HepG2 (cell line): ENCODE data around the gene LANCL1. TPM values are rescaled to one million over a fixed set of nuclear protein-coding genes. Genes with fewer than 3 reads are reported as not detected.

ENCODE experiments used
- ATAC-seq: fragments of 200-7000 bp; cut with Tn5 transposase; 3 replicates; pipeline ENCODE4 v1.9.1; 2020; ENCODE audit warnings: mild to moderate bottlenecking, moderate library complexity
- BruUV-seq: library from RNA; stranded (reverse); fragments of 400-500 nt; replicated peaks from 2 replicates; lab custom pipeline; 2021; lab: Mats Ljungman, UMichigan
- CTCF ChIA-PET: fragments of 300-600 bp; formaldehyde crosslinking; extraction: SDS; loops from one replicate; lab custom pipeline; 2021; ENCODE audit warnings: low total read pairs, inconsistent platforms, low intra/inter-chr PET ratio; lab: Yijun Ruan, JAX
- POLR2A ChIA-PET: fragments of 350-600 bp; sonication (Branson Sonifier 250); formaldehyde crosslinking; loops from one replicate; lab custom pipeline; 2020; ENCODE audit warnings: antibody characterized with exemption, inconsistent platforms; lab: Yijun Ruan, JAX
- DNase-seq: peaks from one replicate; pipeline ENCODE4 v3.0.0-alpha.2; 2015; ENCODE audit warnings: low spot score
- FAIRE-seq: peaks from 3 replicates; lab custom pipeline; 2011; peaks lifted over from hg19 to GRCh38; lab: Jason Lieb, UNC
- H2AFZ ChIP-seq: one replicate; pipeline ENCODE4 v1.6.1; 2011; ENCODE audit warnings: low read length, inconsistent platforms
- H3K27ac ChIP-seq: fragments of 300-600 bp; 3 replicates; pipeline ENCODE4 v1.8.0; 2011; ENCODE audit warnings: mixed run types, mild to moderate bottlenecking, mixed read lengths, low read length, inconsistent platforms; ENCODE audit not compliant: insufficient read depth; ENCODE audit errors: extremely low read length
- H3K27me3 ChIP-seq, 2 experiments: fragments of 200-600 bp in 1 of 2; 2 replicates in 1 of 2; 3 replicates in 1 of 2; pipeline versions ENCODE4 v1.6.0 to v1.8.0; 2011; ENCODE audit warnings: low read length in 2 of 2, mild to moderate bottlenecking in 2 of 2, moderate library complexity in 2 of 2, inconsistent platforms in 1 of 2; ENCODE audit not compliant: insufficient read depth in 2 of 2, control insufficient read depth in 1 of 2
- H3K36me3 ChIP-seq, 2 experiments: fragments of 200-600 bp in 1 of 2; replicated peaks in 1 of 2; 2 replicates in 1 of 2; 3 replicates in 1 of 2; pipeline versions ENCODE4 v1.5.1 to v1.8.0; 2011; ENCODE audit warnings: low read length in 2 of 2, inconsistent platforms in 1 of 2; ENCODE audit not compliant: insufficient read depth in 2 of 2, control insufficient read depth in 1 of 2
- H3K4me1 ChIP-seq: 2 replicates; pipeline ENCODE4 v1.5.1; 2012; ENCODE audit warnings: low read length, inconsistent platforms; ENCODE audit not compliant: insufficient read depth
- H3K4me2 ChIP-seq: 2 replicates; pipeline ENCODE4 v1.6.0; 2011; ENCODE audit warnings: low read depth, low read length, inconsistent platforms
- H3K4me3 ChIP-seq, 3 experiments: fragments of 200-600 bp in 1 of 3; sonication (generic), shearing (Covaris generic) in 1 of 3; replicated peaks in 1 of 3; 2 replicates each; pipeline ENCODE4 v1.5.1; 2011 to 2016; ENCODE audit warnings: low read length in 3 of 3, inconsistent platforms in 2 of 3, low read depth in 2 of 3, mild to moderate bottlenecking in 2 of 3, control low read depth in 1 of 3, mixed read lengths in 1 of 3; ENCODE audit not compliant: insufficient read depth in 1 of 3
- H3K79me2 ChIP-seq: one replicate; pipeline ENCODE4 v1.6.1; 2011; ENCODE audit warnings: low read length, inconsistent platforms; ENCODE audit not compliant: insufficient read depth
- H3K9ac ChIP-seq: 2 replicates; pipeline ENCODE4 v1.6.0; 2011; ENCODE audit warnings: mild to moderate bottlenecking, low read depth, low read length, inconsistent platforms; ENCODE audit not compliant: insufficient read depth
- H3K9me3 ChIP-seq: 2 replicates; pipeline ENCODE4 v1.5.1; 2012; ENCODE audit warnings: mild to moderate bottlenecking, low read length
- H4K20me1 ChIP-seq: 2 replicates; pipeline ENCODE4 v1.6.0; 2011; ENCODE audit warnings: inconsistent platforms, mild to moderate bottlenecking, low read length, moderate library complexity; ENCODE audit not compliant: insufficient read depth
- ATF3 ChIP-seq: sonication (generic); formaldehyde crosslinking; IDR thresholded peaks from 2 replicates; pipeline ENCODE4 v1.4.0; 2020; ENCODE audit warnings: missing genetic modification reagents
- ZFYVE20 ChIP-seq: sonication (generic); formaldehyde crosslinking; IDR thresholded peaks from 2 replicates; pipeline ENCODE4 v1.8.0; 2023; ENCODE audit warnings: low read depth, mild to moderate bottlenecking, moderate library complexity, missing genetic modification reagents, borderline replicate concordance
- WGBS: methylation state at CpG from one replicate; pipeline ENCODE4 v1.1.6; 2017; ENCODE audit warnings: low lambda C conversion rate; 5-methylcytosine and 5-hydroxymethylcytosine counted together
- in situ Hi-C: cut with HindIII; loops from 2 replicates; pipeline ENCODE4 v1.10.0; 2017; ENCODE audit warnings: low pct_unique_long_range_greater_than_20kb; ENCODE audit not compliant: extremely low pct_ligation_motif_present
- intact Hi-C: fragments of 100-400 bp; cut with micrococcal nuclease; formaldehyde crosslinking; loops from one replicate; pipeline ENCODE4 v1.10.0; 2022; ENCODE audit not compliant: unreplicated experiment
- polyA plus RNA-seq, 8 experiments: library from polyadenylated mRNA; depleted of rRNA in 3 of 8; stranded (reverse) in 7 of 8; unstranded in 1 of 8; fragments of >200 nt; fragmentation: Illumina TruSeq in 4 of 8; extraction: Trizol in 4 of 8; gene quantifications; 2 replicates each; pipeline versions ENCODE4 v1.2.1 to v1.2.3, GENCODE V29; 2011 to 2016; ENCODE audit warnings: low read depth in 4 of 8, missing spikeins in 1 of 8, mixed read lengths in 1 of 8; ENCODE audit not compliant: insufficient read depth in 1 of 8
- total RNA-seq, 5 experiments: library from RNA; depleted of rRNA; stranded (reverse); fragments of >200 nt; fragmentation: Illumina TruSeq; extraction: Trizol; gene quantifications; 2 replicates each; pipeline ENCODE4 v1.2.3, GENCODE V29; 2016; ENCODE audit warnings: low read depth in 1 of 5

The LANCL1 gene
- total and polyA plus RNA-seq, 2 of the 13 experiments (the other 11 are each of a cell fraction or from before 2014, with no cell fraction given), result 53.5 to 67.7 TPM

GRCh38 chr2:210442457-210442856, 34.1 kb downstream of the LANCL1 start:
- ChIA-PET CTCF (no interaction called here), POLR2A (no interaction called here)
- intact Hi-C loops (loop anchor here (10.0 kb wide), 1 partner anchor 592 kb away; no protein-coding TSS in a partner anchor), in situ Hi-C loops (no loop called here)
- DNase-seq (no peak), ATAC-seq (no peak), FAIRE-seq (no peak)
- no peaks in the 10 kb centered on the region for H3K79me2 ChIP-seq
- H3K9ac ChIP-seq, result no peak overlapping the region
- no peaks in the 10 kb centered on the region for H3K27me3 ChIP-seq
- H3K4me3 ChIP-seq, result no peak overlapping the region
- no peak overlapping the region for H3K27ac ChIP-seq
- H3K9me3 ChIP-seq, result no peaks in the 10 kb centered on the region
- H2AFZ ChIP-seq, result no peak overlapping the region
- TF ChIP-seq ATF3 (CRISPR knock-in tag), result no peak
- no peaks in the 10 kb centered on the region for H4K20me1 ChIP-seq
- H3K4me2 ChIP-seq, result no peak overlapping the region
- BruUV-seq, result no TSS peak
- 98% methylated on average over 2 of the region's 2 CpGs for WGBS
- peaks cover 5 to 45% of the 10 kb centered on the region in 2 experiments for H3K36me3 ChIP-seq
- H3K4me1 ChIP-seq, result 0 out of 2 replicates have a peak, but pooled peaks cover 5% of the 10 kb centered on the region

DNA sequence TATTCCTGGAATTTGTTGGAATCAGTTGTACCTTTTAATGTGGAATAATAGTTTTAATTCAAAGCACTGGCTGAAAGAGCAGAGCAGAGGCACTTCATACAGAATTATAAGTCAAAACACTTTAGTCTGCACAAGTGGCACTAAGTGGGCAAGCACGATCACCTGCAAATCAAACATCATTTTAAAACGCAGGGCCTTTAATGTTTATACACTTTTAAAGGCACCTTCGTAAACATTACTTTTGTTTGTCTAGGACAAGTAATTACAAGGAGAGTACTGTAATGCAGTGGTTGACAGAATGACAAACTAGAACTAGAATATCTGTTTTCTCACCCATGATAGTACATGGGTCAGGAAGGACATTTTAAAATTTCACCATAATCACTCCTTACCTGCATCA, 36.4 kb downstream of the LANCL1 start:
- CTCF ChIA-PET, result no interaction called here
- no peak for DNase-seq
- Histone ChIP-seq H3K36me3 (peaks cover 13 to 55% of the 10 kb centered on the region in 2 experiments), H3K4me2 (no peak overlapping the region), H3K9ac (no peak overlapping the region), H4K20me1 (no peaks in the 10 kb centered on the region), H3K27ac (no peak overlapping the region), H3K4me3 (no peak overlapping the region), H3K27me3 (no peaks in the 10 kb centered on the region), H2AFZ (no peak overlapping the region), H3K4me1 (0 out of 2 replicates have a peak, but pooled peaks cover 5% of the 10 kb centered on the region), H3K79me2 (no peaks in the 10 kb centered on the region), H3K9me3 (no peaks in the 10 kb centered on the region)
- FAIRE-seq, result no peak
- POLR2A ChIA-PET, result no interaction called here
- BruUV-seq, result no TSS peak
- no peak for TF ChIP-seq ZFYVE20 (CRISPR knock-in tag)
- ATAC-seq, result no peak
- WGBS, result 83% methylated on average over 3 of the region's 3 CpGs
- in situ Hi-C loops (no loop called here), intact Hi-C loops (loop anchor here (10.0 kb wide), 1 partner anchor 595 kb away; no protein-coding TSS in a partner anchor)
